ENCODE results near the gene NFATC1. TPM values are rescaled to one million over a fixed set of nuclear protein-coding genes. Genes with fewer than 3 reads are reported as not detected.

Gene NFATC1
- total and polyA plus RNA-seq, 2 donors (not counting 1 experiment from before 2014, with no cell fraction given): 0.92 to 4.3 TPM

GRCh38 chr18:79426376-79427300 is 30.9 kb downstream of the NFATC1 start:
- DNase-seq (ENCODE audit: low read depth in 2 of 2): no peak
- Histone ChIP-seq H3K4me3 (replicated peaks in 1 of 4; ENCODE audit: control extremely low read depth in 1 of 4, insufficient read depth in 1 of 4, low read depth in 3 of 4, low read length in 4 of 4) (no peak overlapping the region), H3K9me3 (ENCODE audit: control insufficient read depth, insufficient read depth, low read depth, low read length) (no peaks in the 10 kb centered on the region), H3K4me2 (ENCODE audit: extremely low read depth, insufficient read depth, low read length) (no peak overlapping the region), H2AFZ (ENCODE audit: low read length) (no peak overlapping the region), H3K79me2 (ENCODE audit: control insufficient read depth, insufficient read depth, low read length) (no peaks in the 10 kb centered on the region), H3K9ac (ENCODE audit: insufficient read depth, low read length) (no peak overlapping the region), H4K20me1 (ENCODE audit: control insufficient read depth, extremely low read depth, insufficient read depth, low read length) (no peaks in the 10 kb centered on the region), H3K27me3 (ENCODE audit: control insufficient read depth, insufficient read depth, low read length) (no peaks in the 10 kb centered on the region), H3K4me1 (ENCODE audit: control insufficient read depth, extremely low read depth, insufficient read depth, low read length) (no peaks in the 10 kb centered on the region), H3K36me3 (ENCODE audit: control insufficient read depth, insufficient read depth, low read length) (no peaks in the 10 kb centered on the region), H3K27ac (ENCODE audit: insufficient read depth, low read length) (no peak overlapping the region)
- no peak for TF ChIP-seq CTCF (conservative IDR thresholded peaks at IDR 0.05 in 1 of 2, IDR thresholded peaks at IDR 0.05 in 1 of 2; ENCODE audit: low read depth in 1 of 2, low read length in 2 of 2)
- no peak for TF ChIP-seq EZH2 (IDR thresholded peaks at IDR 0.05; ENCODE audit: low read length, missing control alignments)

- no peaks in the 10 kb centered on the region for H3K27me3 ChIP-seq (ENCODE audit: control insufficient read depth, insufficient read depth, low read length)
- no peak overlapping the region for H3K27ac ChIP-seq (ENCODE audit: insufficient read depth, low read length)
- no peak overlapping the region for H3K4me2 ChIP-seq (ENCODE audit: extremely low read depth, insufficient read depth, low read length)
- no peak overlapping the region for H3K4me3 ChIP-seq (replicated peaks in 1 of 4; ENCODE audit: control extremely low read depth in 1 of 4, insufficient read depth in 1 of 4, low read depth in 3 of 4, low read length in 4 of 4)
- TF ChIP-seq CTCF (conservative IDR thresholded peaks at IDR 0.05 in 1 of 2, IDR thresholded peaks at IDR 0.05 in 1 of 2; ENCODE audit: low read depth in 1 of 2, low read length in 2 of 2): no peak
- TF ChIP-seq EZH2 (IDR thresholded peaks at IDR 0.05; ENCODE audit: low read length, missing control alignments): no peak
- H3K9ac ChIP-seq (ENCODE audit: insufficient read depth, low read length): no peak overlapping the region
- H4K20me1 ChIP-seq (ENCODE audit: control insufficient read depth, extremely low read depth, insufficient read depth, low read length): no peaks in the 10 kb centered on the region
- H2AFZ ChIP-seq (ENCODE audit: low read length): no peak overlapping the region
- H3K9me3 ChIP-seq (ENCODE audit: control insufficient read depth, insufficient read depth, low read depth, low read length): no peaks in the 10 kb centered on the region
- H3K79me2 ChIP-seq (ENCODE audit: control insufficient read depth, insufficient read depth, low read length): no peaks in the 10 kb centered on the region
- H3K36me3 ChIP-seq (ENCODE audit: control insufficient read depth, insufficient read depth, low read length): no peaks in the 10 kb centered on the region
- no peaks in the 10 kb centered on the region for H3K4me1 ChIP-seq (ENCODE audit: control insufficient read depth, extremely low read depth, insufficient read depth, low read length)
- no peak for DNase-seq (ENCODE audit: low read depth in 2 of 2)
These were observed 31.9 kb downstream of the NFATC1 start for GRCh38 chr18:79427368-79428225.

GRCh38 chr18:79428287-79428686 is 32.6 kb downstream of the NFATC1 start:
- no peak overlapping the region for H3K9ac ChIP-seq (ENCODE audit: insufficient read depth, low read length)

More at GRCh38 chr18:79428287-79428686, 32.6 kb downstream of the NFATC1 start:
- no peaks in the 10 kb centered on the region for H3K27me3 ChIP-seq (ENCODE audit: control insufficient read depth, insufficient read depth, low read length)
- H3K4me2 ChIP-seq (ENCODE audit: extremely low read depth, insufficient read depth, low read length): no peak overlapping the region
- no peaks in the 10 kb centered on the region for H3K9me3 ChIP-seq (ENCODE audit: control insufficient read depth, insufficient read depth, low read depth, low read length)
- TF ChIP-seq EZH2 (IDR thresholded peaks at IDR 0.05; ENCODE audit: low read length, missing control alignments) (no peak), CTCF (conservative IDR thresholded peaks at IDR 0.05 in 1 of 2, IDR thresholded peaks at IDR 0.05 in 1 of 2; ENCODE audit: low read depth in 1 of 2, low read length in 2 of 2) (no peak)
- H3K27ac ChIP-seq (ENCODE audit: insufficient read depth, low read length): no peak overlapping the region
- no peak for DNase-seq (ENCODE audit: low read depth in 2 of 2)
- H3K79me2 ChIP-seq (ENCODE audit: control insufficient read depth, insufficient read depth, low read length): no peaks in the 10 kb centered on the region
- H3K36me3 ChIP-seq (ENCODE audit: control insufficient read depth, insufficient read depth, low read length): no peaks in the 10 kb centered on the region
- no peak overlapping the region for H2AFZ ChIP-seq (ENCODE audit: low read length)
- no peaks in the 10 kb centered on the region for H4K20me1 ChIP-seq (ENCODE audit: control insufficient read depth, extremely low read depth, insufficient read depth, low read length)
- no peaks in the 10 kb centered on the region for H3K4me1 ChIP-seq (ENCODE audit: control insufficient read depth, extremely low read depth, insufficient read depth, low read length)
- no peak overlapping the region for H3K4me3 ChIP-seq (replicated peaks in 1 of 4; ENCODE audit: control extremely low read depth in 1 of 4, insufficient read depth in 1 of 4, low read depth in 3 of 4, low read length in 4 of 4)
